Ovary (tissue), 9 donors: ENCODE results near the gene TGM2. TPM values are rescaled to one million over a fixed set of nuclear protein-coding genes. Genes with fewer than 3 reads are reported as not detected.

Experiments
- DNase-seq, 5 donors: peaks; one replicate each; pipeline ENCODE4 v3.0.0-alpha.2; 2019 to 2020
- H3K27ac ChIP-seq, 2 donors: fragments of 200-600 bp; one replicate each; pipeline versions ENCODE4 v1.5.1 to v1.8.0; 2019 to 2022
- H3K27me3 ChIP-seq: fragments of 200-600 bp; one replicate; pipeline ENCODE4 v1.8.0; 2022
- H3K36me3 ChIP-seq: fragments of 200-600 bp; sonication (generic); one replicate; pipeline ENCODE4 v1.5.1; 2019
- H3K4me1 ChIP-seq: one replicate; pipeline ENCODE4 v1.8.1; 2013; ENCODE audit warnings: mild to moderate bottlenecking, moderate library complexity; ENCODE audit not compliant: insufficient read depth
- H3K4me3 ChIP-seq: fragments of 200-600 bp; sonication (generic); one replicate; pipeline ENCODE4 v1.5.1; 2017
- H3K9me3 ChIP-seq, 2 donors: fragments of 200-600 bp in 1 of 2; sonication (generic) in 1 of 2; one replicate each; pipeline versions ENCODE4 v1.5.1 to v1.8.1; 2013 to 2019; ENCODE audit warnings: mild to moderate bottlenecking in 1 of 2, moderate library complexity in 1 of 2
- EP300 ChIP-seq: sonication (generic); formaldehyde crosslinking; IDR thresholded peaks from one replicate; pipeline ENCODE4 v1.6.1; 2017; ENCODE audit warnings: antibody characterized with exemption
- POLR2A ChIP-seq: fragments of 450-650 bp; IDR thresholded peaks from one replicate; pipeline ENCODE4 v1.6.1; 2017; ENCODE audit warnings: antibody characterized with exemption, mild to moderate bottlenecking, moderate library complexity
- WGBS, 3 donors: extraction: QIAGEN DNeasy Blood & Tissue Kit in 1 of 3; methylation state at CpG; one replicate each; pipeline versions ENCODE4 v1.1.5 to v1.1.7; 2013 to 2017; 5-methylcytosine and 5-hydroxymethylcytosine counted together
- intact Hi-C, 4 donors: fragments of 100-400 bp; cut with DNase I; formaldehyde crosslinking; loops; one replicate each; pipeline versions ENCODE4 v1.11.0 to v1.15.1; 2022 to 2023
- polyA plus RNA-seq, 2 donors: library from polyadenylated mRNA; stranded (reverse); fragments of 200-250 nt in 1 of 2; fragments of 350-450 nt in 1 of 2; fragmentation: Illumina TruSeq in 1 of 2; extraction: RNeasy Lipid Tissue Mini Kit (QIAGEN cat#74804) in 1 of 2; gene quantifications; one replicate each; pipeline ENCODE4 v1.2.3, GENCODE V29; 2013 to 2014
- total RNA-seq, 7 donors: library from RNA; depleted of rRNA in 2 of 7; stranded (reverse); fragments of >200 nt in 2 of 7; fragmentation: NEBNext Ultra II Directional in 3 of 7; extraction: Animal tissue kit (Norgen Biotek cat#: 25700) in 3 of 7; gene quantifications; one replicate each; pipeline versions ENCODE4 v1.1.0 to v1.2.4, GENCODE V29; 2016 to 2023
- TF ChIP-seq, protein P1 (sequence below), 3 donors: fragments of 450-650 bp in 2 of 3; fragments of 200-600 bp in 1 of 3; IDR thresholded peaks; one replicate each; pipeline versions ENCODE4 v1.5.1 to v1.8.0; 2016 to 2022; ENCODE audit warnings: antibody characterized with exemption in 3 of 3, mild to moderate bottlenecking in 1 of 3
- donor health status: DM: no; HTN: no; CAD: no; lungs with moderate emphysema.
- donor health status: DM: no; HTN: no; CAD: no.
- donor health status: Bipolar disorder and iron deficiency.
- donor health status: DM: yes; HTN: yes; CAD: no.
- donor health status: DM: no; HTN: no; CAD: no.
- donor health status: DM: yes; HTN: yes; CAD: no.

The TGM2 gene
- total and polyA plus RNA-seq, 9 donors: 15.0 to 320 (median 52.8) TPM

DNA sequence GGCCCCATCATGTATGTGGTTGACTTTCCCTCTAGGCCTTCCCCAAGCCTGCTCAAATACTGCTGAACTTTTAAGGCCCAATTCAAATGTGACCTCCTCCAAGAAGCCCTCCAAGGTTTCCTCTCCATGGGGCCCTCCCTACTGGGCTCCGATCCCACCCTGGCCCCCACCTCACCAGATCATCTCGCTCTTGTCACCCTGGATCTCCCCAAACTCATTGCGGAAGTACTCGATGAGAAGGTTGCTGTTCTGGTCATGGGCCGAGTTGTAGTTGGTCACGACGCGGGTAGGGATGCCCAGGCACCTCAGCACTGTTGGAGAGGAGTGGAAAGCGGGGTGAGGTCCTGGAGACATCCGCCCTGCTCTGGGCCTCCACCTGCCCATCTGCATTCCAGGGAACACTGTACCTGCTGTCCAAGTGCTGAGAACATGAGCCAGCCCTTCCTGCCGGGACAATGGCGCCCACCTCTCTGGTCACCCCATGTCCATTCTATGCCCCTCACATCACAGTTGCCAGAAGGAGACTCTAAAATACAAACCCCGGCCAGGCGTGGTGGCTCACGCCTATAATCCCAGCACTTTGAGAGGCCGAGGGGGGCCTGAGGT is 23.1 kb downstream of the TGM2 start:
- Histone ChIP-seq H3K27ac (no peak overlapping the region), H3K27me3 (no peaks in the 10 kb centered on the region), H3K9me3 (no peaks in the 10 kb centered on the region), H3K36me3 (no peaks in the 10 kb centered on the region), H3K4me3 (no peak overlapping the region), H3K4me1 (peaks cover 17% of the 10 kb centered on the region)
- intact Hi-C loops: no loop called here
- DNase-seq: peak in 1 of 5 donors; percentile 23
- no peak for TF ChIP-seq POLR2A
- no peak for TF ChIP-seq EP300
- TF ChIP-seq, protein P1, sequence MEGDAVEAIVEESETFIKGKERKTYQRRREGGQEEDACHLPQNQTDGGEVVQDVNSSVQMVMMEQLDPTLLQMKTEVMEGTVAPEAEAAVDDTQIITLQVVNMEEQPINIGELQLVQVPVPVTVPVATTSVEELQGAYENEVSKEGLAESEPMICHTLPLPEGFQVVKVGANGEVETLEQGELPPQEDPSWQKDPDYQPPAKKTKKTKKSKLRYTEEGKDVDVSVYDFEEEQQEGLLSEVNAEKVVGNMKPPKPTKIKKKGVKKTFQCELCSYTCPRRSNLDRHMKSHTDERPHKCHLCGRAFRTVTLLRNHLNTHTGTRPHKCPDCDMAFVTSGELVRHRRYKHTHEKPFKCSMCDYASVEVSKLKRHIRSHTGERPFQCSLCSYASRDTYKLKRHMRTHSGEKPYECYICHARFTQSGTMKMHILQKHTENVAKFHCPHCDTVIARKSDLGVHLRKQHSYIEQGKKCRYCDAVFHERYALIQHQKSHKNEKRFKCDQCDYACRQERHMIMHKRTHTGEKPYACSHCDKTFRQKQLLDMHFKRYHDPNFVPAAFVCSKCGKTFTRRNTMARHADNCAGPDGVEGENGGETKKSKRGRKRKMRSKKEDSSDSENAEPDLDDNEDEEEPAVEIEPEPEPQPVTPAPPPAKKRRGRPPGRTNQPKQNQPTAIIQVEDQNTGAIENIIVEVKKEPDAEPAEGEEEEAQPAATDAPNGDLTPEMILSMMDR (IDR thresholded peaks at IDR 0.05): no peak
- 97 to 98% (median 97%) methylated on average over 16 of the region's 16 CpGs for WGBS, 3 donors

DNA sequence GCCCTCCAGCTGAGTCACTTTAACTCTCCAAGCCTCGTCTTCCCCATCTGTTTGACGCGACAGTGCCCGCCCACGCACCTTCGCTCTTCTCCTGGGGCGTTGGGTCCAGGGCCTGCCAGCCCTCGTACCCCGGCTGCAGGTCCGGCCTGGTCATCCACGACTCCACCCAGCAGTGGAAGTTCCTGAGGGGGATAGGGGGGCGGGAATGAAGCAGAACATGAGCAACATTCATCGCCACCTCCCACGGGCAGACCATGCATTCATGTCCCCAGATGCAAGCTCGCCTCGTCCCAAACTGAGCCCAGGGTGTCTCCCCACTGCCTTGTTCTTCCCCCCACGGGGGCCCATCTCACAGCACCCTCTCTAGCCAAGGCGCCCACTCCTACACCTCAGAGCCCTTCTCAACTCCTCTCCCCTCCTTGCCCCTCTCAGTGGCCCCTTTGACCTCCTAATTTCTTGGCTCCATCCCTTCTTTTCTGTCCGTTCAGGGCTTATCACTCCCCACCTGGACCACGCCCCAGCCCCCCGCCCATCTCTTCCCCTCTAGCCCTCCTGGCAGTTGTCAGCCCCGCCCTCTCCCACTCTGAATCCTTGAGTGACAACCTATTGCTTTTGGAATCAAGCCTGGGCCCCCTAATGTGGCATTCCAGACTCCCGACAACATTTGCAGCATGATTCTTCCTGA is 23.7 kb downstream of the TGM2 start:
- peak in 2 of 5 donors; percentile 16 to 29 for DNase-seq
- TF ChIP-seq, protein P1 (IDR thresholded peaks at IDR 0.05): no peak
- no peak for TF ChIP-seq POLR2A
- TF ChIP-seq EP300: no peak
- intact Hi-C loops: no loop called here

DNA sequence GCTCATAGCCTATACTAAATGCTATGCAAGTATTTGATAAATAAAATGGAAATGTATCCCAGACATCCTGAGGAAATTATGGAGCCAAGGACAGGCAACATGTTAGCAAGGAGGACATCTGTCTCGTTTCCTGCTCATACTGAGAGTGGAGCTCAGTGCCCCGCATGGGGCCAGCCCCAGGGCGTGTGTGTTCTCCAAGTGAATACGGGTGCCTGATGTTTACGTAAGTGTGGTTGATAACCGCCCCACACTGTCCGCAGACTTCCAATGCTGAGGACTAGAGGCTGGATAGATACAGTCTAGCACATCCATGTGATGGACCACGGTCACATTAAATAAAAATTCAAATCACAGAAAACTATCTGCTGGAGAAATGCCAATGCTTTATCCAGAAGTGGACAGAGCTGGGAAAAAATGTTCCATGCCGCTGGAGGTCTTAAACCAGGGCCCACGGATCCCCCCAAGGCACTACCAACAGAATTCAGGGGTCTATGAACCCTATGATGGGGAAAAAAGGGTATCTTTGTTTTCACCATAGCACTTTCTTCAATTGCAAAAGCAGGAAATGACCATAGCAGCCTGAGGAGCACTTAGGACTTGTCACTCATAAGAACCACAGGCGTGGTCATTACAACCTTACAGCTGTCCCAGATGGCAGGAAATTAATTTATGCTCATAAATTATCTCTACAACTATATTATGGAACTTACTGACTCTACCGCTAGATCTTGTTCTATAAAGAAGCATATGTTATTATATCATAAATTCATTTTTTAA is 24.9 kb downstream of the TGM2 start:
- peaks cover 16% of the 10 kb centered on the region for H3K4me1 ChIP-seq
- intact Hi-C loops: no loop called here
- H3K27me3 ChIP-seq: no peaks in the 10 kb centered on the region
- TF ChIP-seq POLR2A (no peak), EP300 (no peak)
- TF ChIP-seq, protein P1 (IDR thresholded peaks at IDR 0.05): no peak
- H3K4me3 ChIP-seq: no peak overlapping the region
- DNase-seq: peak in 1 of 5 donors; percentile 19
- no peaks in the 10 kb centered on the region for H3K9me3 ChIP-seq
- H3K36me3 ChIP-seq: no peaks in the 10 kb centered on the region
- 72 to 82% (median 73%) methylated on average over 12 of the region's 12 CpGs for WGBS, 3 donors
- no peak overlapping the region for H3K27ac ChIP-seq

More for the DNA sequence above, 23.7 kb downstream of the TGM2 start:
- Histone ChIP-seq H3K27ac (no peak overlapping the region), H3K9me3 (no peaks in the 10 kb centered on the region), H3K36me3 (no peaks in the 10 kb centered on the region), H3K4me1 (peaks cover 17% of the 10 kb centered on the region), H3K4me3 (no peak overlapping the region), H3K27me3 (no peaks in the 10 kb centered on the region)
- 85 to 86% (median 86%) methylated on average over 23 of the region's 23 CpGs for WGBS, 3 donors

DNA sequence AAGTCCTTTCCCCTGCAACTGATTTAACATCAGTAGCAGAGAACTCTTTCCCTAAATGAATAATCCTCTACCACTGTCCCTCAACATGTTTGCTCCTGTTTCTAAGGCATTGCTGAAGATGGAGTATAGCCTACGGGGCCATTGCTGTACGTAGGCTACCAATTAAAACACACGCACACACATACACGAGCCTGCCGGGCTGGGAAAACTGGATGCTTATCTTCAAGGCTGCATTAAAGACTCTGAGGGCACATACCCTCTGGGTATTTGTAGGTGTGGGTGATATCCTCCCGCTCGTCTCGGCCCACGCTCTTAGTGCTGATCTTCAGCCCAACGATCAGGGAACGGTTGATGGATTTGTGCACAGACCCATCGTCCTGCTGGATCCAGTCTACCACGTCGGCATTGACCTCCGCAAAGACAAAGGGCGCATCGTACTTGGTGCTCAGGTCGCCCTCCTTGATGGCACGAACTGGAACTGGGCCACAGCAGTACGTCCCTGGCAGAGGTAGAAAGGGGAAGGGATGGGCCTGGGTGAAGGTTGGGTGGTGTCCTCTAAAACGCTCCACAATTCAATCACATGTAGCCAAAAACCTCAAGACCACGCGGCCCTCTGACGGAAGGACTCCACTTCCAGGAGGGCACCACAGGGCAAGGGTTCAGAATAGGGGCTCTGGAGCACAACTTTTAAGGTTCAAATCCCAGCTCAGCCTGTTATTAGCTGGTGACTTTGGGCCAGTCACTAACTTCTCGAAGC is 25.7 kb downstream of the TGM2 start:
- Histone ChIP-seq H3K9me3 (no peaks in the 10 kb centered on the region), H3K36me3 (no peaks in the 10 kb centered on the region), H3K4me3 (no peak overlapping the region), H3K4me1 (peaks cover 9% of the 10 kb centered on the region), H3K27me3 (no peaks in the 10 kb centered on the region), H3K27ac (no peak overlapping the region)
- DNase-seq: peak in 2 of 5 donors; percentile 3 to 29
- 93 to 94% (median 93%) methylated on average over 25 of the region's 25 CpGs for WGBS, 3 donors
- intact Hi-C loops: no loop called here
- TF ChIP-seq EP300: no peak
- TF ChIP-seq, protein P1 (IDR thresholded peaks at IDR 0.05): no peak
